Measurements from ENCODE around the gene PCSK9.

- TF ChIP-seq MYC (IDR thresholded peaks at IDR 0.05; ENCODE audit: borderline replicate concordance, low read length) (no peak), FOSL2 (IDR thresholded peaks at IDR 0.05) (no peak), FOSL2 (CRISPR knock-in tag; IDR thresholded peaks at IDR 0.05) (no peak), MAX (IDR thresholded peaks at IDR 0.05) (no peak), RCOR1 (IDR thresholded peaks at IDR 0.05; ENCODE audit: low read depth, low read length) (no peak), CHD2 (IDR thresholded peaks at IDR 0.05; ENCODE audit: low read length, partially characterized antibody) (no peak), POLR2A (IDR thresholded peaks at IDR 0.05; ENCODE audit: low read length) (no peak), POLR2AphosphoS2 (conservative IDR thresholded peaks at IDR 0.05; ENCODE audit: low read length) (no peak), SMC3 (IDR thresholded peaks at IDR 0.05) (no peak), HOXA7 (CRISPR knock-in tag; IDR thresholded peaks at IDR 0.05) (no peak), ESRRA (IDR thresholded peaks at IDR 0.05; ENCODE audit: borderline replicate concordance, low read length) (no peak)
- TF ChIP-seq, protein P1, sequence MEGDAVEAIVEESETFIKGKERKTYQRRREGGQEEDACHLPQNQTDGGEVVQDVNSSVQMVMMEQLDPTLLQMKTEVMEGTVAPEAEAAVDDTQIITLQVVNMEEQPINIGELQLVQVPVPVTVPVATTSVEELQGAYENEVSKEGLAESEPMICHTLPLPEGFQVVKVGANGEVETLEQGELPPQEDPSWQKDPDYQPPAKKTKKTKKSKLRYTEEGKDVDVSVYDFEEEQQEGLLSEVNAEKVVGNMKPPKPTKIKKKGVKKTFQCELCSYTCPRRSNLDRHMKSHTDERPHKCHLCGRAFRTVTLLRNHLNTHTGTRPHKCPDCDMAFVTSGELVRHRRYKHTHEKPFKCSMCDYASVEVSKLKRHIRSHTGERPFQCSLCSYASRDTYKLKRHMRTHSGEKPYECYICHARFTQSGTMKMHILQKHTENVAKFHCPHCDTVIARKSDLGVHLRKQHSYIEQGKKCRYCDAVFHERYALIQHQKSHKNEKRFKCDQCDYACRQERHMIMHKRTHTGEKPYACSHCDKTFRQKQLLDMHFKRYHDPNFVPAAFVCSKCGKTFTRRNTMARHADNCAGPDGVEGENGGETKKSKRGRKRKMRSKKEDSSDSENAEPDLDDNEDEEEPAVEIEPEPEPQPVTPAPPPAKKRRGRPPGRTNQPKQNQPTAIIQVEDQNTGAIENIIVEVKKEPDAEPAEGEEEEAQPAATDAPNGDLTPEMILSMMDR (IDR thresholded peaks at IDR 0.05) = no peak
- TF ChIP-seq, protein P2, sequence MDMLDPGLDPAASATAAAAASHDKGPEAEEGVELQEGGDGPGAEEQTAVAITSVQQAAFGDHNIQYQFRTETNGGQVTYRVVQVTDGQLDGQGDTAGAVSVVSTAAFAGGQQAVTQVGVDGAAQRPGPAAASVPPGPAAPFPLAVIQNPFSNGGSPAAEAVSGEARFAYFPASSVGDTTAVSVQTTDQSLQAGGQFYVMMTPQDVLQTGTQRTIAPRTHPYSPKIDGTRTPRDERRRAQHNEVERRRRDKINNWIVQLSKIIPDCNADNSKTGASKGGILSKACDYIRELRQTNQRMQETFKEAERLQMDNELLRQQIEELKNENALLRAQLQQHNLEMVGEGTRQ (IDR thresholded peaks at IDR 0.05) = no peak
Measured at GRCh38 chr1:55057956-55058298, 18.6 kb downstream of the PCSK9 start.

All from A549 (cell line).